Renal pelvis (tissue), 4 donors: Measurements from ENCODE around the gene P2RY6. TPM values are rescaled to one million over a fixed set of nuclear protein-coding genes. Genes with fewer than 3 reads are reported as not detected.

ENCODE experiments used
- DNase-seq: peaks from one replicate; pipeline ENCODE4 v3.0.0-alpha.2; 2013
- polyA plus RNA-seq, 3 donors: library from polyadenylated mRNA; unstranded; fragments of 120-200 nt; gene quantifications; one replicate each; pipeline ENCODE4 v1.2.1, GENCODE V29; 2013; ENCODE audit not compliant: insufficient read length in 3 of 3

The P2RY6 gene
- polyA plus RNA-seq, 3 donors = 1.2 to 2.0 (median 1.9) TPM

DNA sequence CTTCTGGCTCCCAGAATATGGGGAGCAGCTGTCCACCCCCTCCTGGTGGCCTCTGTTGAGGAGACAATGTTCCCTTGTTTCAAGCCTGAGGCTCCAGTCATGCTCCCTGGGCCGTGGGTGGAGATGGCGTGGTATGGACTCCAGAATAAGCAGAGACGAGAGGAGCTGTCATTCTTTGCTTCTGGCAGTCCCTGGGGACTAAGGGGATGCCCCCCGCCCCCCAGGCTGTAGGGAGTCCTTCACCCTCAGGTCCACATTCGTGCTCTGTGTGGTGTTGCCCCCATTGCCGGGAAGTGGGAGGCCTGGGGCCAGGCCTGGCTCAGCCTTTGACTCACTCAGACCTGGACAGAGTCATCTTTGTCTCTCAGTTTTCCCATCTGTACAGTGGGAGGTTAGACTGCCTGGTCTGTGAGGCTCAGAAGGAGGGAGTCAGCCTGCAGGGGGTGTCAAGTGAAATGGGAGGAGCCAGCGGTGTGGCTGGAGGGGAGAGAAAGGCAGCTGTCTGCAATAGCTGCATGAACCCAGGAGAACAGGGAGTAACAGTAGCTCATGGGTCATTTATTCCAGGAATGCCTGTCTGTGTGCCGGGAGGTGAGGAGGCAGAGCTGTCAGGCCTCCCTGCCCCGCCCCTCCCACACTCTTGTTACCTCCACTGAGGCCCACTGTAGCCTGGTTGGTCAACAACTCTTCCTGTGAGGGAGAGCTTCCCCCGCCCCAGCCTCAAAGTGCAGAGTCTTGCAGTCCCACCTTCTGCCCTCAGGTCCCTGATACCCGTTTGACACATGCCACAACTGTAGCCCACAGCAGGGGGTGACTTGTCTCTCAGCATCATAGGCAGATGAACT, 42.2 kb downstream of the P2RY6 start:
- peak; percentile 91 for DNase-seq

GRCh38 chr11:73315293-73316020, 43.3 kb downstream of the P2RY6 start:
- no peak for DNase-seq

GRCh38 chr11:73316422-73316821, 44.3 kb downstream of the P2RY6 start:
- no peak for DNase-seq

GRCh38 chr11:73317373-73317772, 45.2 kb downstream of the P2RY6 start:
- DNase-seq = no peak

DNA sequence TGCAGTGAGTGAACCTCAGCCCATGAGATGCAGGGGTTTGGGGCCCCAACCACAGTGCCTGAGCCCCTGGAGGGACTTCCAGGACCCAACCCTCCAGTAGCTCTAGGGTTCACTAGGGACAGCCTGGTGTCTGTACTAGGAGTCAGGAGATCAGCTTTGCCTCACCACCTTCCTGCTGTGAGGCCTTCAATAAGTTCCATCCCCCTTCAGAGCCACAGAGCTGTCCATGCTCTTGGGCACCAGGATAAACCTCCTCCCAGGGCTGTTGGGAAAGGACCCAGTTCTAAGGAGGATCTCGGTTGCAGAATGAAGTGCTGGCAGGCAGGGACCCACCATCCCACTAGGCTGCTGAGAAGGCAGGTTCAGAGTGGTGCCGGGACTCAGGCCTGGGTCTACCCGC, 45.7 kb downstream of the P2RY6 start:
- no peak for DNase-seq

DNA sequence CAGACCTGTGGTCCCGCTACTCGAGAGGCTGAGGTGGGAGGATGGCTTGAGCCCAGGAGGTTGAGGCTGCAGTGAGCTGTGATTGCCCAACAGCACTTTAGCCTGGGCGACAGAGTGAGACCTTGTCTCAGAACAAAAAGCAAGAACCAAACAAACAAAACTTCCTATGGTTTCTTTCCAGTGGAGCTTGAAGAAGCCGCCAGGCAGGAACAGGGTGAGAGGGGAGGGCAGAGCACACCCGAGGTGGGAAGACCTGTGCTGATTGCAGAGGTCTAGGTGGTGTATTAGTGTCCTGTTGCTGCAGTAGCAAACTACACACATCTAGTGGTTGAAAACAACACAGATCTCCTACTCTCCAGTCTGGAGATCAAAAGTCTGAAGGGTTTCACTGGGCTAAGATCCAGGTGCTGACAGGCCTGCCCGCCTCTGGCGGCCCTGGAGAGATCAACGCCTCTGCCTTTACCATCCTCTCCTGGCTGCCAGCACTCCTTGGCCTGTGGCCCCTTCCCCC, 46.4 kb downstream of the P2RY6 start:
- DNase-seq = no peak

- DNase-seq = no peak
These were observed 48.8 kb downstream of the P2RY6 start for GRCh38 chr11:73320763-73321603.

DNA sequence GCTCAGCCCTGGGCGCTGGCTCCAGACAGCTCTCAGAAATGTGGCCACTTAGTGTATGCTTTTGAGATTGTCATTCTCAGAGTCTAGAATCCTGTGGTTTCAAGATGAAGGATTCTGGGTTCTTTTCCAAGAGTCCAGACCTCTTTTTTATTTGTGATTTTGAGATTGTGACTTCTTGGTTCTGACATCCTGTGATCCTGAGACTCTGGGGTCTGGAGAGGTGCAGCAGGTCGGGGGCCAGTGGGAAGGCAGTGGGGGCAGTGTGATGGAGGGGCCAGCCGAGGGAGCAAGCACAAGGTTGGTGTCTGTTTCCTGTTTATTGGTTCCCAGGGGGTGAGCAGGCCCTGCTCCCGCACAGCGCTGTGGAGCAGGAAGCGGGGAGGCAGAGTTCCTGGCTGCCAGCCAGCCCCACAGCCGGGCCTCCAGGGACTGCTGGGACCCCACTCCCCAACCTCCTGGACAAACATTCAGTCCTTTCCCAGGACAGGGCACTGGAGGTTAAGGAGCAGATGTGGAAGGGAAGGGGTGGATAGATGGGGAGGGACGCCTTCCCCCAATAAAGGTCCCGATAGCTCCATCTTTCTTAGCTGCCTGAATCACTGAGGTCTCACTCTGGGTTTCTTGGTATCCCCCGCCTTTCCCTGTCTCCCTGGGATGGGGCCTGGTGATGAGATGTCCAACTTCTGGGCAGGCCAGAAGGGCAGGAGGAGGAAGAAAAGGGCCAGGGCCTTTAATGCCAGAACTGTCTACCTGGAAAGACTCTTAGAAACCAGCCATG, 49.7 kb downstream of the P2RY6 start:
- DNase-seq = peak; percentile 69

DNA sequence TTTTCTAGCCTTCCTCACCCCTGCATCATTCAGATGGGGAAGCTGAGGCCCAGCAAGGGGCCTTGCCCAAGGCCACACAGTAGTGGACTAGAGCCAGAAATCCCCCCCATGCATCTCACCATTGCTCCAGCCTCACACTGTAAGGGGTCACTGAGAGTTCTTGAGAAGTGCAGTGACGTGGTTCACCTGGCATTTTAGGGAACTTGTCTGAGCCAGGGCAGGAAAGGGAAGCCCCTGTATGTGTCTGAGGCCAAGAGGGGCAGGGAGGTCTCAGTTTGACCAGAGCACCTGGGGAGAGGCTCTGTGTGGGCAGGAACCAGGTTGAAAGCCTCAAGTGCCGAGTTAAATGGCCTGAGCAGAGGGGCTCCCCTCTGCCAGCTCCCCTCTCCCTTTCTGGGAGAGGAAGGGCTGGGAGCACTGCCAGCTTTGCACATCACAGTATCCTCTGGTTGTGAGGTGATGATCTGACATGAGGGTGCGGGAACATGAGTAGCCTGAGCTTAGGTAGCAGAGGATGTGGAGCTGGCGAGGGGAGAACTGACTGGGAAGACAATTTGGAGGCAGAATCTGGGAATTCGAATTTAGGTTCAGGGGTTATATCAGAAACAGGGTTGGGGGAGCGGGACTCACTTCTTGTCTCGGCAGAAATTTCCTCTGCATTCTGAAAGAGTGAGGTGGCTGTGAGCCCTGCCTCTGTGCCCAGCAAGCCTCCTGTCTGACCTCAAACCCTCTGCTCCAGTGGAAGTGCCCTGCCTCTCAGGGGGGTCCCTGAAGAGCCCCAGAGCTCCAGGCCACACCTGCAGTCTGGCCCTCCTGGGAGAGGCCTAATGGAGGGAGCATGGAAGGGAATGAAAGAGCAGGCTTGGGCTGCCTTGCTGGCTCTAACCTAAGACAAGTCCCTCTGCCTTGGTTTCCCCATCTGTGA, 50.5 kb downstream of the P2RY6 start:
- peak; percentile 52 for DNase-seq

GRCh38 chr11:73323464-73323863, 51.3 kb downstream of the P2RY6 start:
- DNase-seq = peak; percentile 78

- no peak for DNase-seq
These were observed 52.0 kb downstream of the P2RY6 start for GRCh38 chr11:73324116-73324515.

GRCh38 chr11:73324665-73325035, 52.5 kb downstream of the P2RY6 start:
- no peak for DNase-seq

DNA sequence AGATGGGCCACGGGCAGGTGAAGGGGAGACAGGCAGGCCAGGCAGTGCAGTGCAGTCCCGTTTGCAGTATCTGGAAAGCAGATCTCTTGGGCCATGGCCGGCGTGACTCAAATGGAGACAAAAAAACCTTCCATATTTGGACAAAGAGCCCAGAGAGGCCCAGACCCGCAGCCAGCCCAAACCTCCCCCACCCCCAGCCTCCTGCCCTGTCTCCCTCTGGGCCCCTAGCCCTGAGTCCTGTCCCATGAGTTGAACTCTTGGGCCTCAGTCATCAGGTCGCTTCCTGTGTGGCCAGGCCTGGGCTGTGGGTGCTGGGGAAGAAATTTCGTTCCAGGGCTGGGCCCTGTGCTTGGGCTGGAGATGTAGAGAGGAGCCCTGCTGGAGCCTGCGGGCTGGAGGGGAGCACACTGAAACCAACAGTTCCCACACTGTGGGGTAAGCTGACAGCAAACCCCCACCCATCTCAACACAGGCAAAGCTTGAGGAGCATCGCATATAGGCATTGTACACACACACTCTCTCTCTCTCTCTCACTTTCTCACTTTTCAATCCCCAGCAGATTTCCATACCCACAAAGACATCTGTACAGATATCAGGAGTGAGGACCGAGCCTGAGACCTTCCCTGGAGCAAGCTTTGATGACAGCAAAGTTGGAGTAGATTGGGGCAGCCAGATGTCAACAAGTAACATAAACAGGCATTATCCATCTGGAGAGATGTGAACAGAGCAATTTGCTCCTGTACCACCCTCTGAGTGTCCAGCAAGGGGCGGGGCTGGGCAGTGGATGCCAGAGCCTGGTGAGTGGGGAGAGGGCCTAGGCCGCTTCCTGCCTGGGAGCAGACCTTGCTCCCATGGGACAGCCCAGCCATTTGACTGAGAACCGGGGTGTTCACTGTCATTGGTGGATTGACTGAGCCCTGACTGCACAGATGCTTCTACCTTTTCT, 53.2 kb downstream of the P2RY6 start:
- DNase-seq = no peak

DNA sequence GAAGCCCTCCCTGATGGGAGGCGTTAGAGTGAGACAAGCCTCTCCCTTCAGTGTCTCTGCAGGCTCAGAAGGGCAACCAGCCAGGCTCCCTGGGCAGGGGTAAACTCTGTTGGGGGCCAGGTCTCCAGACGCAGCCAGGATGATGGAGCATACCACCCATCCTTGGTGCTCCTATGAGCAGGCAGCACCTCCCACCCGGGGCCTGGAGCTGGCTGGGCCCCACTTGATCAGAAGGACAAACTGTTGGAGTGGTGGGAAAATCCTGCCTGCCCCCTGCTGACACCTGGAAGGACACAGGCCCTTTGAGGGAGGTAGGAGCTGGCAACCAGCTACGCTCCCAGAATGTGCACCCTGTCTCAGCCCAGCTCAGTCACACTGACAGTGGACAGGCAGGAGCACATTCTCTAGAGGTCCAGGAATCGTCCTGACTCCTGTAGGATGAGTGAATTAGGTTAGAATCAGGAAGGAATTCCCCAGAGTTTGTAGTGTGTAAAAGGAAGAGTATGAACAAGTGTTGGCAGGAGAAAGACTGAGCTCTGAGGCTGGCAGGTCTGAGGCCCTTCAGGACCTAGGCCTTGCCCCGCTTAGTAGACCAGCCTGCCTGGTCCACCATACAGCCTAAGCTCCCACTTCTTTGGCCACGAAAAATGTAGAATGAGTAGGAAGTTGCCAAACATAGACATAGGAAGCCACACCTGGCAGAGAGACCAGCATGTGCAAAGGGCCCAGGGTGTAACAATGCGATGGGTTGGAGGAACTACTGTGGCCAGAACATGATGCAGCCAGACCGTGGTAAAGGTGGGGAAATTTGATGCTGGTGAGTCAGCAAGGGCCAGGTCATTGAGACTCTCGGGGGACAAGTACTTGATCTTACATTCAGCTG, 55.0 kb downstream of the P2RY6 start:
- DNase-seq = no peak

DNA sequence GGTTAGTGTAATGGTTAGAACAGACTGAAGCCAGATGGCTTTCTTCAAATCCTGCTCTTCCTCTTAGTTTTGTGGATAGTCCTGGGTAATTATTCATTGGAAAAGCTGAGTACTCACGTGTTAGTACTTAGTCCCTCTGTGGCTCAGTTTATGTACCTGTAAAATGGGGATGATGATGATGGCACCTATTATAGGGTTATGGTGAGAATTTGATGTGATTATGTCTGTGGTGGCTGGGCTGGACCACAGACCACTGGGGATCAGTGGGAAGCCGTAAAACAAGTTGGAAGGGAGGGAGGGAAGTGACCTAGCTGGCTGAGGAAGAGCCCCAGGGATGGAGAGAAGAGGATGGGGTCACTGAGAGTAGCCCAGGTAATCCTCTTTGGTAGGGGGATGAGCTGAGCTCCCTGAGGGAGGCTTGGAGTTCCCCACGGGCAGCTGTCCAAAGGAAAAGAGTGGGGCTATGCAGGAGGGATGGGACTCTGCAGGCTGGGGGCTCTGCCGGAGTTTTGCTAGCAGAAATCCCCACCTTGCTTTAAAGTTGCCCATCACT, 55.8 kb downstream of the P2RY6 start:
- DNase-seq = no peak

DNA sequence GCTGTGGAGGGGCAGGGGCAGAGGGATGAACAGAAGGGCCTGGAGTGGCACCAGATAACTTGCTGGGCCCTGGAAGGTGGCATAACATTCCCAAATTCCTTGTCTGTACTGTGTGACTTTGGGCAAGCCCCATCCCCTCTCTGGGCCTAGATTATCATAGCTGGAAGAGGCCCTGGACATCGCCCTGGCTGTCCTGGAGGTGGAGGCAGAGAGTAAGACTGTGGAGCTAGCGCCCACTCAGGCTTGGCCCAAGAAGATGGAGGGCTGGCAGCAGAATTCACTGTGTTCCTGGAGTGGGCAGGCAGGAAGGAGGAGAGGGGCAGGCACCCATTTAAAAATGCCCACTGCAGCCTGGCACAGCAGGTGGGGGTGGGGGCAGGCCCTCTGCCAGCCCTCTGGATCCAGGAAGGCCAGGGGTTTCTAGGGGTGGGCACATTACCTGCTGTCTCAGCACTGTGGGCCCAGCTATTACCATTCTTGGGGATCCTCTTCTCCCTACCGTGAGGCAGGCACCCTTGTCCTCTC, 58.5 kb downstream of the P2RY6 start:
- no peak for DNase-seq
